GM23338 (cell line): ENCODE results near the gene CDR2. TPM values are rescaled to one million over a fixed set of nuclear protein-coding genes. Genes with fewer than 3 reads are reported as not detected.

Experiments
- ATAC-seq: fragments of 200-7000 bp; cut with Tn5 transposase; 3 replicates; pipeline ENCODE4 v1.9.1; 2020
- DNase-seq: peaks from one replicate; pipeline ENCODE4 v3.0.0-alpha.2; 2015; ENCODE audit warnings: low spot score
- H2AFZ ChIP-seq: fragments of 200-600 bp; sonication (generic); 2 replicates; pipeline ENCODE4 v1.8.0; 2016; ENCODE audit warnings: antibody characterized with exemption, mild to moderate bottlenecking, moderate library complexity
- H3F3A ChIP-seq: fragments of 200-600 bp; sonication (generic); replicated peaks from 2 replicates; pipeline ENCODE4 v1.8.0; 2017; ENCODE audit warnings: antibody characterized with exemption, mixed run types, low read depth
- H3K27ac ChIP-seq: fragments of 200-600 bp; sonication (generic); 2 replicates; pipeline ENCODE4 v1.6.1; 2016; ENCODE audit warnings: low read depth
- H3K27me3 ChIP-seq: fragments of 200-600 bp; sonication (generic); 2 replicates; pipeline ENCODE4 v1.8.0; 2016; ENCODE audit warnings: mild to moderate bottlenecking, mixed run types, moderate library complexity; ENCODE audit not compliant: insufficient read depth
- H3K36me3 ChIP-seq: fragments of 200-600 bp; sonication (generic); 2 replicates; pipeline ENCODE4 v1.8.0; 2016; ENCODE audit warnings: mild to moderate bottlenecking; ENCODE audit not compliant: insufficient read depth
- H3K4me1 ChIP-seq: fragments of 200-600 bp; sonication (generic); 2 replicates; pipeline ENCODE4 v1.8.0; 2016; ENCODE audit warnings: mild to moderate bottlenecking, moderate library complexity; ENCODE audit not compliant: insufficient read depth
- H3K4me2 ChIP-seq: fragments of 200-600 bp; sonication (generic); 2 replicates; pipeline ENCODE4 v1.7.1; 2017; ENCODE audit warnings: mixed run types
- H3K4me3 ChIP-seq: fragments of 200-600 bp; sonication (generic); 2 replicates; pipeline ENCODE4 v1.6.1; 2016; ENCODE audit warnings: mixed run types
- H3K79me2 ChIP-seq: fragments of 200-600 bp; sonication (generic); replicated peaks from 2 replicates; pipeline ENCODE4 v1.8.0; 2017; ENCODE audit warnings: mild to moderate bottlenecking; ENCODE audit not compliant: insufficient read depth
- H3K9me2 ChIP-seq: fragments of 200-600 bp; sonication (generic); 2 replicates; pipeline ENCODE4 v1.8.0; 2017; ENCODE audit not compliant: insufficient read depth
- H4K20me1 ChIP-seq: fragments of 200-600 bp; sonication (generic); replicated peaks from 2 replicates; pipeline ENCODE4 v1.8.0; 2017; ENCODE audit warnings: mild to moderate bottlenecking; ENCODE audit not compliant: insufficient read depth
- H3K27ac Mint-ChIP-seq: 2 replicates; pipeline ENCODE4 v1.8.0; 2020; ENCODE audit warnings: inconsistent platforms, mild to moderate bottlenecking, moderate library complexity, mixed read lengths
- H3K27me3 Mint-ChIP-seq: 3 replicates; pipeline ENCODE4 v1.8.0; 2022; ENCODE audit warnings: low read depth, mild to moderate bottlenecking, moderate library complexity, mixed read lengths, inconsistent platforms; ENCODE audit not compliant: insufficient read depth, poor library complexity
- H3K36me3 Mint-ChIP-seq: 3 replicates; pipeline ENCODE4 v1.8.0; 2021; ENCODE audit warnings: low read depth, mild to moderate bottlenecking, inconsistent platforms, moderate library complexity, mixed read lengths
- H3K4me1 Mint-ChIP-seq: 3 replicates; pipeline ENCODE4 v1.8.0; 2020; ENCODE audit warnings: mild to moderate bottlenecking, inconsistent platforms, mixed read lengths
- H3K4me3 Mint-ChIP-seq: 3 replicates; pipeline ENCODE4 v1.8.0; 2021; ENCODE audit warnings: moderate library complexity, mild to moderate bottlenecking, inconsistent platforms, mixed read lengths
- H3K9me3 Mint-ChIP-seq: 3 replicates; pipeline ENCODE4 v1.8.0; 2020; ENCODE audit warnings: moderate library complexity, mild to moderate bottlenecking, inconsistent platforms, mixed read lengths
- CREB1 ChIP-seq: fragments of 250-450 bp; sonication (Bioruptor Pico); IDR thresholded peaks from 2 replicates; pipeline ENCODE4 v1.5.0; 2020; ENCODE audit warnings: low read depth, mild to moderate bottlenecking, moderate library complexity
- EZH2 ChIP-seq: fragments of 200-600 bp; sonication (generic); IDR thresholded peaks from one replicate; pipeline ENCODE4 v1.8.0; 2017; ENCODE audit warnings: antibody characterized with exemption, mild to moderate bottlenecking, low read depth; ENCODE audit not compliant: unreplicated experiment
- EZH2phosphoT487 ChIP-seq: fragments of 200-600 bp; sonication (generic); IDR thresholded peaks from one replicate; pipeline ENCODE4 v1.8.1; 2018; ENCODE audit warnings: antibody characterized with exemption; ENCODE audit not compliant: unreplicated experiment
- JUNB ChIP-seq: IDR thresholded peaks from one replicate; pipeline ENCODE4 v1.6.1; 2016; ENCODE audit warnings: antibody characterized with exemption; ENCODE audit not compliant: unreplicated experiment
- NANOG ChIP-seq: IDR thresholded peaks from 2 replicates; pipeline ENCODE4 v1.6.1; 2016; ENCODE audit warnings: antibody characterized with exemption, borderline replicate concordance
- POLR2AphosphoS5 ChIP-seq: IDR thresholded peaks from 2 replicates; pipeline ENCODE4 v1.6.1; 2016; ENCODE audit warnings: antibody characterized with exemption, low read depth
- REST ChIP-seq: IDR thresholded peaks from one replicate; pipeline ENCODE4 v1.6.1; 2018; ENCODE audit warnings: antibody characterized with exemption; ENCODE audit not compliant: unreplicated experiment
- STAT1 ChIP-seq: IDR thresholded peaks from one replicate; pipeline ENCODE4 v1.6.1; 2016; ENCODE audit warnings: antibody characterized with exemption; ENCODE audit not compliant: unreplicated experiment
- ZNF114 ChIP-seq: fragments of 250-450 bp; sonication (Bioruptor Pico); IDR thresholded peaks from 2 replicates; pipeline ENCODE4 v1.5.0; 2020; ENCODE audit warnings: mild to moderate bottlenecking, moderate library complexity
- ZNF331 ChIP-seq: fragments of 250-450 bp; sonication (Bioruptor Pico); IDR thresholded peaks from 2 replicates; pipeline ENCODE4 v1.5.0; 2020; ENCODE audit warnings: low read depth, mild to moderate bottlenecking, moderate library complexity
- polyA plus RNA-seq: library from polyadenylated mRNA; unstranded; fragments of >200 nt; fragmentation: Nextera tagmentation; extraction: Ambion mirVana; gene quantifications from 2 replicates; pipeline ENCODE4 v1.2.1, GENCODE V29; 2016
- total RNA-seq: library from RNA; depleted of rRNA; stranded (reverse); fragments of >200 nt; shearing (Covaris generic); gene quantifications from 2 replicates; pipeline ENCODE4 v1.2.3, GENCODE V29; 2014
- TF ChIP-seq, protein P1 (sequence below): fragments of 250-450 bp; sonication (Bioruptor Pico); IDR thresholded peaks from 2 replicates; pipeline ENCODE4 v1.5.0; 2020; ENCODE audit warnings: mild to moderate bottlenecking, moderate library complexity
- TF ChIP-seq, protein P2 (sequence below), 2 experiments: fragments of 200-600 bp in 1 of 2; sonication (generic) in 1 of 2; conservative IDR thresholded peaks; 2 replicates each; pipeline versions ENCODE4 v1.5.1 to v1.6.1; 2016 to 2017; ENCODE audit warnings: antibody characterized with exemption in 2 of 2, low read depth in 2 of 2, mild to moderate bottlenecking in 2 of 2, moderate library complexity in 1 of 2
- TF ChIP-seq, protein P3 (sequence below): IDR thresholded peaks from 2 replicates; pipeline ENCODE4 v1.6.1; 2016; ENCODE audit warnings: antibody characterized with exemption

CDR2 gene
- total and polyA plus RNA-seq, 2 experiments from 2014 or later = 17.7 to 39.3 TPM

GRCh38 chr16:22329199-22329695 is 45.2 kb downstream of the CDR2 start:
- ATAC-seq (no peak), DNase-seq (no peak)
- Histone ChIP-seq H3K4me3 (no peak overlapping the region), H3K27ac (no peak overlapping the region), H3K36me3 (peaks cover 61% of the 10 kb centered on the region), H2AFZ (no peak overlapping the region), H4K20me1 (peaks cover 17% of the 10 kb centered on the region), H3K9me2 (no peaks in the 10 kb centered on the region), H3K4me2 (no peak overlapping the region), H3F3A (peaks cover 14% of the 10 kb centered on the region), H3K4me1 (no peaks in the 10 kb centered on the region), H3K27me3 (no peaks in the 10 kb centered on the region), H3K79me2 (0 out of 2 replicates have a peak, but pooled peaks cover 5% of the 10 kb centered on the region)
- H3K27ac Mint-ChIP-seq = no peak overlapping the region
- H3K36me3 Mint-ChIP-seq = peaks cover 76% of the 10 kb centered on the region
- H3K9me3 Mint-ChIP-seq = no peaks in the 10 kb centered on the region
- H3K4me3 Mint-ChIP-seq = no peak overlapping the region
- H3K4me1 Mint-ChIP-seq = no peaks in the 10 kb centered on the region
- TF ChIP-seq CREB1 (CRISPR knock-in tag) (no peak), EZH2phosphoT487 (no peak), ZNF114 (CRISPR knock-in tag) (no peak), POLR2AphosphoS5 (no peak), ZNF331 (CRISPR knock-in tag) (no peak), STAT1 (no peak), NANOG (no peak), JUNB (no peak), EZH2 (no peak), REST (no peak)
- TF ChIP-seq, protein P1, sequence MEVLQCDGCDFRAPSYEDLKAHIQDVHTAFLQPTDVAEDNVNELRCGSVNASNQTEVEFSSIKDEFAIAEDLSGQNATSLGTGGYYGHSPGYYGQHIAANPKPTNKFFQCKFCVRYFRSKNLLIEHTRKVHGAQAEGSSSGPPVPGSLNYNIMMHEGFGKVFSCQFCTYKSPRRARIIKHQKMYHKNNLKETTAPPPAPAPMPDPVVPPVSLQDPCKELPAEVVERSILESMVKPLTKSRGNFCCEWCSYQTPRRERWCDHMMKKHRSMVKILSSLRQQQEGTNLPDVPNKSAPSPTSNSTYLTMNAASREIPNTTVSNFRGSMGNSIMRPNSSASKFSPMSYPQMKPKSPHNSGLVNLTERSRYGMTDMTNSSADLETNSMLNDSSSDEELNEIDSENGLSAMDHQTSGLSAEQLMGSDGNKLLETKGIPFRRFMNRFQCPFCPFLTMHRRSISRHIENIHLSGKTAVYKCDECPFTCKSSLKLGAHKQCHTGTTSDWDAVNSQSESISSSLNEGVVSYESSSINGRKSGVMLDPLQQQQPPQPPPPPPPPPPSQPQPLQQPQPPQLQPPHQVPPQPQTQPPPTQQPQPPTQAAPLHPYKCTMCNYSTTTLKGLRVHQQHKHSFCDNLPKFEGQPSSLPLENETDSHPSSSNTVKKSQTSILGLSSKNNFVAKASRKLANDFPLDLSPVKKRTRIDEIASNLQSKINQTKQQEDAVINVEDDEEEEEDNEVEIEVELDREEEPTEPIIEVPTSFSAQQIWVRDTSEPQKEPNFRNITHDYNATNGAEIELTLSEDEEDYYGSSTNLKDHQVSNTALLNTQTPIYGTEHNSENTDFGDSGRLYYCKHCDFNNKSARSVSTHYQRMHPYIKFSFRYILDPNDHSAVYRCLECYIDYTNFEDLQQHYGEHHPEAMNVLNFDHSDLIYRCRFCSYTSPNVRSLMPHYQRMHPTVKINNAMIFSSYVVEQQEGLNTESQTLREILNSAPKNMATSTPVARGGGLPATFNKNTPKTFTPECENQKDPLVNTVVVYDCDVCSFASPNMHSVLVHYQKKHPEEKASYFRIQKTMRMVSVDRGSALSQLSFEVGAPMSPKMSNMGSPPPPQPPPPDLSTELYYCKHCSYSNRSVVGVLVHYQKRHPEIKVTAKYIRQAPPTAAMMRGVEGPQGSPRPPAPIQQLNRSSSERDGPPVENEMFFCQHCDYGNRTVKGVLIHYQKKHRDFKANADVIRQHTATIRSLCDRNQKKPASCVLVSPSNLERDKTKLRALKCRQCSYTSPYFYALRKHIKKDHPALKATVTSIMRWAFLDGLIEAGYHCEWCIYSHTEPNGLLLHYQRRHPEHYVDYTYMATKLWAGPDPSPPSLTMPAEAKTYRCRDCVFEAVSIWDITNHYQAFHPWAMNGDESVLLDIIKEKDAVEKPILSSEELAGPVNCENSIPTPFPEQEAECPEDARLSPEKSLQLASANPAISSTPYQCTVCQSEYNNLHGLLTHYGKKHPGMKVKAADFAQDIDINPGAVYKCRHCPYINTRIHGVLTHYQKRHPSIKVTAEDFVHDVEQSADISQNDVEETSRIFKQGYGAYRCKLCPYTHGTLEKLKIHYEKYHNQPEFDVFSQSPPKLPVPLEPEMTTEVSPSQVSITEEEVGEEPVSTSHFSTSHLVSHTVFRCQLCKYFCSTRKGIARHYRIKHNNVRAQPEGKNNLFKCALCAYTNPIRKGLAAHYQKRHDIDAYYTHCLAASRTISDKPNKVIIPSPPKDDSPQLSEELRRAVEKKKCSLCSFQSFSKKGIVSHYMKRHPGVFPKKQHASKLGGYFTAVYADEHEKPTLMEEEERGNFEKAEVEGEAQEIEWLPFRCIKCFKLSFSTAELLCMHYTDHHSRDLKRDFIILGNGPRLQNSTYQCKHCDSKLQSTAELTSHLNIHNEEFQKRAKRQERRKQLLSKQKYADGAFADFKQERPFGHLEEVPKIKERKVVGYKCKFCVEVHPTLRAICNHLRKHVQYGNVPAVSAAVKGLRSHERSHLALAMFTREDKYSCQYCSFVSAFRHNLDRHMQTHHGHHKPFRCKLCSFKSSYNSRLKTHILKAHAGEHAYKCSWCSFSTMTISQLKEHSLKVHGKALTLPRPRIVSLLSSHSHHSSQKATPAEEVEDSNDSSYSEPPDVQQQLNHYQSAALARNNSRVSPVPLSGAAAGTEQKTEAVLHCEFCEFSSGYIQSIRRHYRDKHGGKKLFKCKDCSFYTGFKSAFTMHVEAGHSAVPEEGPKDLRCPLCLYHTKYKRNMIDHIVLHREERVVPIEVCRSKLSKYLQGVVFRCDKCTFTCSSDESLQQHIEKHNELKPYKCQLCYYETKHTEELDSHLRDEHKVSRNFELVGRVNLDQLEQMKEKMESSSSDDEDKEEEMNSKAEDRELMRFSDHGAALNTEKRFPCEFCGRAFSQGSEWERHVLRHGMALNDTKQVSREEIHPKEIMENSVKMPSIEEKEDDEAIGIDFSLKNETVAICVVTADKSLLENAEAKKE (CRISPR knock-in tag) = no peak
- TF ChIP-seq, protein P2, sequence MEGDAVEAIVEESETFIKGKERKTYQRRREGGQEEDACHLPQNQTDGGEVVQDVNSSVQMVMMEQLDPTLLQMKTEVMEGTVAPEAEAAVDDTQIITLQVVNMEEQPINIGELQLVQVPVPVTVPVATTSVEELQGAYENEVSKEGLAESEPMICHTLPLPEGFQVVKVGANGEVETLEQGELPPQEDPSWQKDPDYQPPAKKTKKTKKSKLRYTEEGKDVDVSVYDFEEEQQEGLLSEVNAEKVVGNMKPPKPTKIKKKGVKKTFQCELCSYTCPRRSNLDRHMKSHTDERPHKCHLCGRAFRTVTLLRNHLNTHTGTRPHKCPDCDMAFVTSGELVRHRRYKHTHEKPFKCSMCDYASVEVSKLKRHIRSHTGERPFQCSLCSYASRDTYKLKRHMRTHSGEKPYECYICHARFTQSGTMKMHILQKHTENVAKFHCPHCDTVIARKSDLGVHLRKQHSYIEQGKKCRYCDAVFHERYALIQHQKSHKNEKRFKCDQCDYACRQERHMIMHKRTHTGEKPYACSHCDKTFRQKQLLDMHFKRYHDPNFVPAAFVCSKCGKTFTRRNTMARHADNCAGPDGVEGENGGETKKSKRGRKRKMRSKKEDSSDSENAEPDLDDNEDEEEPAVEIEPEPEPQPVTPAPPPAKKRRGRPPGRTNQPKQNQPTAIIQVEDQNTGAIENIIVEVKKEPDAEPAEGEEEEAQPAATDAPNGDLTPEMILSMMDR (conservative IDR thresholded peaks at IDR 0.05; ENCODE audit: low read depth in 2 of 2) = no peak
- TF ChIP-seq, protein P3, sequence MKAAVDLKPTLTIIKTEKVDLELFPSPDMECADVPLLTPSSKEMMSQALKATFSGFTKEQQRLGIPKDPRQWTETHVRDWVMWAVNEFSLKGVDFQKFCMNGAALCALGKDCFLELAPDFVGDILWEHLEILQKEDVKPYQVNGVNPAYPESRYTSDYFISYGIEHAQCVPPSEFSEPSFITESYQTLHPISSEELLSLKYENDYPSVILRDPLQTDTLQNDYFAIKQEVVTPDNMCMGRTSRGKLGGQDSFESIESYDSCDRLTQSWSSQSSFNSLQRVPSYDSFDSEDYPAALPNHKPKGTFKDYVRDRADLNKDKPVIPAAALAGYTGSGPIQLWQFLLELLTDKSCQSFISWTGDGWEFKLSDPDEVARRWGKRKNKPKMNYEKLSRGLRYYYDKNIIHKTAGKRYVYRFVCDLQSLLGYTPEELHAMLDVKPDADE = no peak
- peaks cover 10% of the 10 kb centered on the region for H3K27me3 Mint-ChIP-seq
